A673 (cell line): ENCODE measurements around the gene NREP. TPM values are rescaled to one million over a fixed set of nuclear protein-coding genes. Genes with fewer than 3 reads are reported as not detected.

ENCODE experiments used
- BruUV-seq: library from RNA; stranded (reverse); fragments of 400-500 nt; replicated peaks from 2 replicates; lab custom pipeline; 2021; lab: Mats Ljungman, UMichigan
- CTCF ChIA-PET: fragments of 300-600 bp; sonication (Branson Sonifier 250); formaldehyde crosslinking; loops from one replicate; lab custom pipeline; 2022; ENCODE audit warnings: antibody characterized with exemption; lab: Charles Lee
- POLR2A ChIA-PET: fragments of 300-600 bp; sonication (Branson Sonifier 250); formaldehyde crosslinking; loops from one replicate; lab custom pipeline; 2022; ENCODE audit warnings: antibody characterized with exemption; ENCODE audit not compliant: low non-redundant PET; lab: Charles Lee
- DNase-seq: peaks from one replicate; pipeline ENCODE4 v3.0.0-alpha.2; 2015; ENCODE audit warnings: low spot score
- H3K27ac ChIP-seq: fragments of 200-600 bp; sonication (generic); 2 replicates; pipeline ENCODE4 v1.5.1; 2016; ENCODE audit warnings: mixed run types, low read depth, mild to moderate bottlenecking, mixed read lengths, antibody characterized with exemption, low read length; ENCODE audit not compliant: poor library complexity, severe bottlenecking
- H3K27me3 ChIP-seq: fragments of 200-600 bp; sonication (generic); replicated peaks from 2 replicates; pipeline ENCODE4 v1.6.1; 2017; ENCODE audit warnings: mixed run types, low read depth, mild to moderate bottlenecking, mixed read lengths, antibody characterized with exemption, low read length; ENCODE audit not compliant: insufficient read depth, poor library complexity
- H3K36me3 ChIP-seq: fragments of 200-600 bp; sonication (generic); 2 replicates; pipeline ENCODE4 v1.6.1; 2016; ENCODE audit warnings: mixed run types, mild to moderate bottlenecking, mixed read lengths, antibody characterized with exemption, low read length; ENCODE audit not compliant: insufficient read depth, poor library complexity, severe bottlenecking
- H3K4me1 ChIP-seq: fragments of 200-600 bp; sonication (generic); 2 replicates; pipeline ENCODE4 v1.6.1; 2017; ENCODE audit warnings: mixed run types, mild to moderate bottlenecking, mixed read lengths, antibody characterized with exemption, low read length; ENCODE audit not compliant: insufficient read depth, poor library complexity, severe bottlenecking
- H3K4me3 ChIP-seq: fragments of 200-600 bp; sonication (generic); 2 replicates; pipeline ENCODE4 v1.5.1; 2016; ENCODE audit warnings: low read depth, mixed run types, mild to moderate bottlenecking, mixed read lengths, low read length; ENCODE audit not compliant: poor library complexity, severe bottlenecking
- H3K9me3 ChIP-seq: fragments of 200-600 bp; sonication (generic); 2 replicates; pipeline ENCODE4 v1.6.1; 2016; ENCODE audit warnings: mixed run types, low read depth, mild to moderate bottlenecking, mixed read lengths, antibody characterized with exemption, low read length; ENCODE audit not compliant: poor library complexity, severe bottlenecking
- CTCF ChIP-seq: fragments of 300-800, 200-600 bp; sonication (generic); conservative IDR thresholded peaks from 2 replicates; pipeline ENCODE4 v1.5.1; 2017; ENCODE audit warnings: low read depth, mild to moderate bottlenecking, antibody characterized with exemption, low read length, moderate library complexity, mixed read lengths
- EZH2 ChIP-seq: fragments of 200-600 bp; sonication (generic); IDR thresholded peaks from 2 replicates; pipeline ENCODE4 v1.6.1; 2017; ENCODE audit warnings: borderline replicate concordance, low read depth, mild to moderate bottlenecking, mixed read lengths, antibody characterized with exemption, low read length; ENCODE audit not compliant: poor library complexity, severe bottlenecking
- intact Hi-C: fragments of 100-400 bp; cut with micrococcal nuclease; formaldehyde crosslinking; loops from one replicate; pipeline ENCODE4 v1.10.0; 2022; ENCODE audit not compliant: unreplicated experiment
- total RNA-seq: library from RNA; stranded (reverse); gene quantifications from 2 replicates; pipeline ENCODE4 v1.2.3, GENCODE V29; 2021

Gene NREP
- total RNA-seq, 1 experiment from 2014 or later = 31.0 TPM

GRCh38 chr5:111757355-111758283, 625 bp upstream of the NREP start:
- TF ChIP-seq CTCF (0 out of 2 replicates have a peak, but pooled peaks have one; percentile 34), EZH2 (no peak)
- POLR2A ChIA-PET = interaction anchor here (0.6 kb wide), 1 partner anchor 303 kb away, joined by 3 read pairs; no protein-coding TSS in a partner anchor
- intact Hi-C loops = loop anchor here (5.0 kb wide), 1 partner anchor 245 kb away; the partner anchor contains the start of gene STARD4
- DNase-seq = peak; percentile 95
- H3K27me3 ChIP-seq = no peaks in the 10 kb centered on the region
- CTCF ChIA-PET = interaction anchor here (0.6 to 0.7 kb wide), 2 partner anchors 17 to 22 kb away, joined by 3 read pairs; no protein-coding TSS in a partner anchor
- peak overlapping the region; percentile 79 for H3K27ac ChIP-seq
- H3K4me3 ChIP-seq = peak overlapping the region; percentile 57
- H3K36me3 ChIP-seq = no peaks in the 10 kb centered on the region
- no peaks in the 10 kb centered on the region for H3K9me3 ChIP-seq
- peaks cover 4% of the 10 kb centered on the region for H3K4me1 ChIP-seq
- BruUV-seq = no TSS peak

- BruUV-seq = no TSS peak
- CTCF ChIA-PET = no interaction called here
- H3K36me3 ChIP-seq = no peaks in the 10 kb centered on the region
- H3K27me3 ChIP-seq = no peaks in the 10 kb centered on the region
- peak overlapping the region; percentile 71 for H3K27ac ChIP-seq
- no peaks in the 10 kb centered on the region for H3K9me3 ChIP-seq
- no peak for TF ChIP-seq EZH2
- no peak for TF ChIP-seq CTCF
- POLR2A ChIA-PET = no interaction called here
- peak overlapping the region; percentile 57 for H3K4me3 ChIP-seq
- intact Hi-C loops = loop anchor here (5.0 kb wide), 1 partner anchor 244 kb away; the partner anchor contains the start of gene STARD4
- peaks cover 4% of the 10 kb centered on the region for H3K4me1 ChIP-seq
- peak; percentile 12 for DNase-seq
Measured at GRCh38 chr5:111755942-111756381, 1.0 kb downstream of the NREP start.

GRCh38 chr5:111755345-111755941, 1.6 kb downstream of the NREP start:
- DNase-seq = no peak
- no peak overlapping the region for H3K27ac ChIP-seq
- POLR2A ChIA-PET = no interaction called here
- H3K4me3 ChIP-seq = peak overlapping the region; percentile 57
- CTCF ChIA-PET = no interaction called here
- no peaks in the 10 kb centered on the region for H3K9me3 ChIP-seq
- peaks cover 4% of the 10 kb centered on the region for H3K4me1 ChIP-seq
- no peaks in the 10 kb centered on the region for H3K36me3 ChIP-seq
- no peaks in the 10 kb centered on the region for H3K27me3 ChIP-seq
- BruUV-seq = no TSS peak
- no peak for TF ChIP-seq EZH2
- no peak for TF ChIP-seq CTCF
- intact Hi-C loops = loop anchor here (5.0 kb wide), 1 partner anchor 243 kb away; the partner anchor contains the start of gene STARD4
